ENCODE results near the gene TCEAL9.
"Not testable (repeated sequence)": the region's sequence is repeated elsewhere in the genome, so short reads cannot be mapped to it uniquely, and the experiment has no call there.

TCEAL9 gene, protein sequence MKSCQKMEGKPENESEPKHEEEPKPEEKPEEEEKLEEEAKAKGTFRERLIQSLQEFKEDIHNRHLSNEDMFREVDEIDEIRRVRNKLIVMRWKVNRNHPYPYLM

DNA sequence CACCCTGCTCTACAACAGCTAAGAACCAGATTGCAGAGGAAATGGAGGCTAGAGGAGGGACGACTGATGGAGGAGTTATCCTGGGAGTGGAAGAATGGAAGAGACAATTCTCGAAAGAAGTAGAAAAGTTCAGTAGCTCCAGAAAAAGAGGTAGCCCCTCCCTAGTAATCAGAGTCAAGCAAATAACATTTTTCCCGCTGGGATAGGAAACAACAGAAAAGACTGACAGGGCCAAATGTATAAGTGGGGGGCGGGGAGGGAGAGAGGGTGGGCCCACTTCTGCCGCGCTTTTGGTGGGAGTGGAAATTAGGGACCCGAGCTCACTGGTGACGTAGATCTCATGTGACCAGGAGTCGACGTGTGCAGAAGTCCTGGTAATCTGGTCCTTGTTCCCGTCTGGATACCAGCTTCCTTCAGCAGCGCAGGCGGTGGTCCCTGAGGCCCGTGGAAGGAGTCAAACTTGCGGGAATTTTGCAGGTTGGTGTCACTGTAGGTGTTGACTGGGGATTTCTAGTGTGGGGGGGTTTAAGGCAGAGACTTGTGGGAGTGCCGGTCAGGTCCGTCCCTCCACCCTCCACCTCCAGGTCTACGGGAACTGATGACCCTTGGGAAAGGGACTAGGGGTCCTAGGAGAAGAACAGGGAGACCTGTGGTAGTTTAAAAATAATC, at the start of gene TCEAL9:
Gene TCEAL9 (plus strand): TSS at position 377 of the 669 bp plus-strand sequence. CDS start 1,179 bp downstream, outside the sequence.
- DNase-seq (ENCODE audit: low read depth): no peak

- no peak for DNase-seq (ENCODE audit: low read depth)
These were observed 46.3 kb upstream of the TCEAL9 start for GRCh38 chrX:103309860-103310554.

GRCh38 chrX:103310555-103311398, 45.5 kb upstream of the TCEAL9 start, which contains the start of gene BEX2:
Gene BEX2, minus strand, starts transcription at chrX:103310990. Its CDS starts 1,014 bp downstream, at chrX:103309976.
- DNase-seq (ENCODE audit: low read depth): peak; percentile 64

DNA sequence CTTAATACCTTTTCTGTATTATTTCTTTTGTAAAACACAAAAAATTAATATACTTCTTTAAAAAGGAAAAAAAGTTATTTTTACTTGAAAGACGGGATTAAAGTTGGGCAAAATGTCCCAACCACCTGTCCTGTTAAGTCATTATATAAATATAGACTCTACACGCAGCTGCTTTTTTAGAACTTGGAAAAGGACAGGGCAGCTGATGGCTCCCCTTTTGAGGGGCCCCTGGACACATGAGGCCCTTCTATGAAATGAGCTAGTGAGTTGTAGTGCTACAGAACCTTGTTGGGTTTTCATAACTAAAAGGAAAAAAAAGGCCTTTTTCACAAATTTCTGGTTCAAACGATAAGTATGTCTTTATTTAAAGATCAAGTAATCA, 44.9 kb upstream of the TCEAL9 start:
- no peak for DNase-seq (ENCODE audit: low read depth)

GRCh38 chrX:103329991-103330390, 26.3 kb upstream of the TCEAL9 start, which contains the start of gene TCEAL7:
Gene TCEAL7, plus strand, starts transcription at chrX:103330239. Its CDS starts 1,165 bp downstream, at chrX:103331404.
- DNase-seq (ENCODE audit: low read depth): no peak

DNA sequence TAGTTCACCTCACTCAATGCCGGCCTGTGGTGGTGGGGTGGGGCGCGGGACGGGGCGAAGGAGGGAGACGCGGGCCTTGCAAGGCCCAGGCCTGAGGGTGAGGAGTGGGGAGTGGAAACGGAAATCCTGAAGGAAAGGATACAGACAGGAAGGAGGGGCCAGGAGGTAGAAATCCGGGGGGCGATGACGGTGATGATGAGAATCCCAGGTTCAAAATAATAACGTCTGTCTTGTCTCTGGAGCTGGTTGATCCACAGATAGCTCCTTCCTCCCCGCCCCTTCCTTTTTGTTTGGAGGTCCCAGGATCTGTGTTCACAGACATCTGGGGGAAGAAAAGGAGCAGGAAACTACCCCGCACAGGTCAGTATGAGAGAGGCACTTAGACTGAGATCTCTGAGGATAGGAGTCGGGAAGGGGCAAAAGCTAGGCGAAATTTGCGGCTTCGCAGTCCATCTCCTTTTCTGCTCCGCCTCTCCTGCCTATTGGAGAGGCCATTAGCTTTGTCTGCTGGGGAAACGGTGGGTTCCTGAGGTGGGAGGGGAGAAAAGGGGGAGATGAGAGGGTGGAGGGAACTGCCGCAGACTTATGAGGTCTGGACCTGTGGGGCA, 25.5 kb upstream of the TCEAL9 start:
- DNase-seq (ENCODE audit: low read depth): no peak

DNA sequence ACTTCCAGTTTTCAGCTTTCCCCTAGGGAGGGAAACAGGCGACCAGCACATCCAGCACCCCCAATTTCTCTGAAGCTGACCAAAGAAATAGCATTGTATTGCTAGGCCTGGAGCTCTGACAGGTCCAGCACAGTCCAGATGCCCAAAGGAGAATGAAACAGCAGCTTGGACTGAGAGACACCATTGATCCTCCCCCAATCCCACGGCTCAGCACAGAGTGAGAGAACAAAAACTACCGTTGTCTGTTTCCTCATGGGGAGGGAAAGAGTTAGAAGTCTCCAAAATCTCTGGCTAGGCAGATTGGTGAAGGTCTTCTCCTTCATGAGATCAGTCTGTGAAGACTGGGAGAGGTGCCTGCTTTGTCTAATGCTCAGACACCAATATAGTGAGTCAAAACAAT, 17.6 kb upstream of the TCEAL9 start:
- no peak for DNase-seq (ENCODE audit: low read depth)

- no peak for DNase-seq (ENCODE audit: low read depth)
These were observed 13.2 kb upstream of the TCEAL9 start for GRCh38 chrX:103343105-103343504.

GRCh38 chrX:103344606-103345005, 11.7 kb upstream of the TCEAL9 start:
- no peak for DNase-seq (ENCODE audit: low read depth)

GRCh38 chrX:103347682-103348397, 8.5 kb upstream of the TCEAL9 start:
- no peak for DNase-seq (ENCODE audit: low read depth)

DNA sequence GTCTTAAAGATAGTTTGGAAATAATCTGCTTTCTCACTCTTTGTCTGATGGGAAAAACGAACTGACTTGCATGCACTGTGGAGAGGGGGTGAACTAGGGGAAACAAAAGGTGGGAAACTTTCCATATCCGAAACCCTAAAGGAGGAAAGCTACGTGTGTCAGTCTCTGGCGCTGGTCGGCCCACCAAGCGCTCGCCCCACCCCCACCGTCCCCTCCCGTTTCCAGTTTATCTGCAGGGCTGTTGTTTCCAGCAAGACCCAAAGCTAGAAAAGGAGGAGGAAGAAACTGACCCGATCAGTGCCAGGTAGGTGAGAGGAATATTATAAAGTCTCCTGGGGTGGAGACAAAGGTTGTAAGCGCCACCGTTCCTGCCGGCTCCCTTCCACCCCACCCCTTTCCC, 552 bp downstream of the TCEAL9 start:
- no peak for DNase-seq (ENCODE audit: low read depth)

DNA sequence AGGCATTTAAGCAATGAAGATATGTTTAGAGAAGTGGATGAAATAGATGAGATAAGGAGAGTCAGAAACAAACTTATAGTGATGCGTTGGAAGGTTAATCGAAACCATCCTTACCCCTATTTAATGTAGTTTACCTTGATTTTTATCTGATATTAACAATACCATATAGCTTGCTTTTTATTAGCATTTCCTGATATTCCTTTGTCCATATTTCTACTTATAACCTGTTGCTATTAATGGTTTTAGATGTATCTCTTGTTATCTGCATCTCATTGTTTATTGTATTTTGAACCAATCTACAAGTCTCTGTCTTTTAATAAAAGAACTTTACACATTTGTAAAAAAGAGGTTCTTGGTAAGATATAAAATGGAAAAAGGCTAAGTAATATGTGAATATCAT, 1.6 kb downstream of the TCEAL9 start:
- DNase-seq (ENCODE audit: low read depth): no peak

DNA sequence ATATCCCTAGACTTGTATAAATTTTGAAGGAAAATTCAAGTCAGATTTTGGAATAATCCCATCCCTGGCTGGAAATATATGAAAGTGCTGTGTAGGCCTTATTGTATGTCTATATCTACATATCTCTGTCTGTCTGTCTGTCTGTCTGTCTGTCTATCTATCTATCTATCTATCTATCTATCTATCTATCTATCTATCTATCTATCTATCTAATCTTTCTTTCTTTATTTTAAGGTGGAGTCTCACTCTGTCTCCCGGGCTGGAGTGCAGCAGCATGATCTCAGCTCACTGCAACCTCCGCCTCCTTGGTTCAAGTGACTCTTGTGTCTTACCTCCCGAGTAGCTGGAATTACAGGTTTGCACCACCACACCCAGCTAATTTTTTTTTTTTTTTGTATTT, 3.3 kb downstream of the TCEAL9 start:
- not testable (repeated sequence) for DNase-seq (ENCODE audit: low read depth)

DNA sequence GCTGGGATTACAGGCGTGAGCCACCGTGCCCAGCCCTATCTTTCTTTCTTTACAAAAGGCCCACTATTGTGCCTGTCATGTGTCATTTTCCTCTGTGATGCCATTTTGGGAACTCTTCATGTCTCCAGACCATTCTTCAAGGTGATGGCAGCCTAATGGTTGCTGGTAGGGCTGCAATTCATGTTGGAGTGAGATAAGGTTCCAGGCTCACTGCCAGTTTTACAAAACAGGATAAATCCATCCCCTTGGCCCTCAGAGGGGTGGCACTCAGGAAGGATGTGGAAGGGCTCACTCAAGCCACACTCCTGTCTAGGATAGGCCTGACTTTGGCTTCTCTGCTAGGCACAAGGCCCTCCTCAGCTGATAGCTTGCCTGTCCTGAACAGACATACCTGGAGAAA, 3.8 kb downstream of the TCEAL9 start:
- DNase-seq (ENCODE audit: low read depth): no peak

- no peak for DNase-seq (ENCODE audit: low read depth)
These were observed 4.6 kb downstream of the TCEAL9 start for GRCh38 chrX:103360916-103361315.

GRCh38 chrX:103361798-103362197, 5.5 kb downstream of the TCEAL9 start:
- no peak for DNase-seq (ENCODE audit: low read depth)

DNA sequence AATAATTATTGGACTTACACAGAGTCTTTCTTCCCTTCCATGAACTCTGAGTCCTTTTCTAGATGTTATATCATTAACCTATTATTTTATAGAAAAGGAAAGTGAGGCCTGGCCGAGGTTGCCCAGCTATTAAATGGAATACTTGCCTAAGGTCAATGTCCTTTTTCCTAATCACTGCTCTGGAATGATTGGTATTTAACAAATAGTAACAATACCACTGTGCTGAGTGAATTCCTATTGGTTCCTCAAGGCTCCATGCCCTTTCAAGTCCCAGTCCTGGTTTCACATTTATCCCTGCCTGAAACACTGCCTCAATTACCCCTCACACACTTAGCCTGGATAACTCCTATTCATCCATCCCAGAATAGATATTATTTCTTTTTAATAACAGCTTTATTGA, 6.2 kb downstream of the TCEAL9 start:
- no peak for DNase-seq (ENCODE audit: low read depth)

- DNase-seq (ENCODE audit: low read depth): no peak
These were observed 6.7 kb downstream of the TCEAL9 start for GRCh38 chrX:103363046-103363445.

- no peak for DNase-seq (ENCODE audit: low read depth)
These were observed 11.2 kb downstream of the TCEAL9 start for GRCh38 chrX:103367502-103367901.

GRCh38 chrX:103369479-103369878, 13.2 kb downstream of the TCEAL9 start:
- DNase-seq (ENCODE audit: low read depth): no peak

GRCh38 chrX:103372886-103373285, 16.6 kb downstream of the TCEAL9 start:
- DNase-seq (ENCODE audit: low read depth): no peak
